IMR-90 (cell line): ENCODE results near the gene KRTAP4-12. TPM values are rescaled to one million over a fixed set of nuclear protein-coding genes. Genes with fewer than 3 reads are reported as not detected.

Experiments
- ATAC-seq: fragments of 200-7000 bp; cut with Tn5 transposase; 2 replicates; pipeline ENCODE4 v1.9.1; 2020; ENCODE audit warnings: low read depth, mild to moderate bottlenecking, moderate library complexity
- BruUV-seq: library from RNA; stranded (reverse); fragments of 400-500 nt; replicated peaks from 2 replicates; lab custom pipeline; 2021; lab: Mats Ljungman, UMichigan
- CTCF ChIA-PET: fragments of 300-600 bp; formaldehyde crosslinking; extraction: SDS; loops from one replicate; lab custom pipeline; 2021; ENCODE audit warnings: antibody characterized with exemption; lab: Yijun Ruan, JAX
- POLR2A ChIA-PET: fragments of 300-600 bp; sonication (Branson Sonifier 250); formaldehyde crosslinking; loops from one replicate; lab custom pipeline; 2022; ENCODE audit warnings: antibody characterized with exemption; ENCODE audit not compliant: unreplicated experiment; lab: Charles Lee
- DNase-seq: peaks from one replicate; pipeline ENCODE4 v3.0.0; 2013
- H2AFZ ChIP-seq: replicated peaks from 2 replicates; pipeline ENCODE3; 2013; ENCODE audit warnings: low read length, mild to moderate bottlenecking; ENCODE audit not compliant: poor library complexity
- H2AK5ac ChIP-seq: 2 replicates; pipeline ENCODE4 v1.6.1; 2013; ENCODE audit warnings: low read depth, low read length, inconsistent platforms
- H2AK9ac ChIP-seq: replicated peaks from 2 replicates; pipeline ENCODE3; 2013; ENCODE audit warnings: mild to moderate bottlenecking, low read depth, low read length, moderate library complexity; ENCODE audit not compliant: poor library complexity
- H2BK120ac ChIP-seq: 2 replicates; pipeline ENCODE4 v1.6.1; 2013; ENCODE audit warnings: low read depth, low read length, inconsistent platforms
- H2BK15ac ChIP-seq: 3 replicates; pipeline ENCODE4 v1.6.1; 2013; ENCODE audit warnings: low read depth, low read length, inconsistent platforms
- H2BK20ac ChIP-seq: 2 replicates; pipeline ENCODE4 v1.6.1; 2013; ENCODE audit warnings: low read depth, mild to moderate bottlenecking, inconsistent platforms, low read length, moderate library complexity
- H2BK5ac ChIP-seq: 2 replicates; pipeline ENCODE4 v1.6.1; 2013; ENCODE audit warnings: mild to moderate bottlenecking, low read depth, low read length, inconsistent platforms; ENCODE audit not compliant: poor library complexity, severe bottlenecking
- H3K14ac ChIP-seq: replicated peaks from 2 replicates; pipeline ENCODE4 v1.6.1; 2013; ENCODE audit warnings: low read depth, low read length, inconsistent platforms
- H3K18ac ChIP-seq: 2 replicates; pipeline ENCODE4 v1.6.1; 2013; ENCODE audit warnings: low read depth, low read length, control low read depth
- H3K23ac ChIP-seq: 2 replicates; pipeline ENCODE4 v1.6.1; 2013; ENCODE audit warnings: low read depth, low read length, inconsistent platforms
- H3K27ac ChIP-seq: 2 replicates; pipeline ENCODE4 v1.5.1; 2013; ENCODE audit warnings: mild to moderate bottlenecking, control low read depth, low read length; ENCODE audit not compliant: insufficient read depth
- H3K27me3 ChIP-seq: 2 replicates; pipeline ENCODE4 v1.6.1; 2013; ENCODE audit warnings: low read length; ENCODE audit not compliant: control insufficient read depth, insufficient read depth
- H3K36me3 ChIP-seq: 2 replicates; pipeline ENCODE4 v1.6.1; 2013; ENCODE audit warnings: low read length, mixed read lengths; ENCODE audit not compliant: control insufficient read depth, insufficient read depth
- H3K4ac ChIP-seq: 2 replicates; pipeline ENCODE4 v1.6.1; 2013; ENCODE audit warnings: low read depth, low read length, inconsistent platforms
- H3K4me1 ChIP-seq: 2 replicates; pipeline ENCODE4 v1.6.1; 2013; ENCODE audit warnings: low read length, mixed read lengths; ENCODE audit not compliant: control insufficient read depth, insufficient read depth
- H3K4me2 ChIP-seq: 2 replicates; pipeline ENCODE4 v1.6.1; 2013; ENCODE audit warnings: low read depth, mild to moderate bottlenecking, control low read depth, low read length, moderate library complexity
- H3K4me3 ChIP-seq: 2 replicates; pipeline ENCODE4 v1.5.1; 2013; ENCODE audit warnings: low read depth, mild to moderate bottlenecking, control low read depth, low read length, moderate library complexity; ENCODE audit not compliant: insufficient read depth
- H3K56ac ChIP-seq: 2 replicates; pipeline ENCODE4 v1.6.1; 2013; ENCODE audit warnings: low read length, inconsistent platforms; ENCODE audit not compliant: insufficient read depth; ENCODE audit errors: extremely low read depth
- H3K79me1 ChIP-seq, 2 experiments: 2 replicates each; pipeline ENCODE4 v1.6.1; 2013; ENCODE audit warnings: low read length in 2 of 2, inconsistent platforms in 1 of 2, low read depth in 1 of 2
- H3K9ac ChIP-seq: 2 replicates; pipeline ENCODE4 v1.6.1; 2013; ENCODE audit warnings: low read depth, low read length, control low read depth
- H3K9me1 ChIP-seq: 2 replicates; pipeline ENCODE4 v1.6.1; 2013; ENCODE audit warnings: low read length, inconsistent platforms; ENCODE audit not compliant: insufficient read depth
- H3K9me3 ChIP-seq: 2 replicates; pipeline ENCODE4 v1.6.1; 2013; ENCODE audit warnings: low read length; ENCODE audit not compliant: control insufficient read depth, insufficient read depth
- H4K20me1 ChIP-seq: 2 replicates; pipeline ENCODE4 v1.6.1; 2013; ENCODE audit warnings: low read length, inconsistent platforms; ENCODE audit not compliant: insufficient read depth
- H4K5ac ChIP-seq: 2 replicates; pipeline ENCODE4 v1.6.1; 2013; ENCODE audit warnings: mild to moderate bottlenecking, low read depth, low read length, control low read depth
- H4K8ac ChIP-seq, 2 experiments: 2 replicates each; pipeline ENCODE4 v1.6.1; 2013; ENCODE audit warnings: low read depth in 2 of 2, low read length in 2 of 2, control low read depth in 1 of 2, inconsistent platforms in 1 of 2
- H4K91ac ChIP-seq: 2 replicates; pipeline ENCODE4 v1.6.1; 2013; ENCODE audit warnings: low read depth, low read length, inconsistent platforms; ENCODE audit not compliant: insufficient read depth
- ELK1 ChIP-seq: fragments of 150-350 bp; IDR thresholded peaks from 2 replicates; pipeline ENCODE4 v1.6.1; 2016; ENCODE audit warnings: low read depth, mild to moderate bottlenecking, low read length, moderate library complexity, borderline replicate concordance
- WGBS, 2 experiments: methylation state at CpG; one replicate each; pipeline versions ENCODE4 v1.1.5 to v1.1.7; 2013; ENCODE audit warnings: missing lambda C conversion rate in 2 of 2; ENCODE audit not compliant: insufficient read length in 1 of 2; ENCODE audit errors: extremely low coverage in 2 of 2; 5-methylcytosine and 5-hydroxymethylcytosine counted together
- dilution Hi-C: fragments of 300-500 bp; cut with HindIII; formaldehyde crosslinking; loops from one replicate; pipeline ENCODE4 v1.14.3; 2018; ENCODE audit warnings: low sequenced_read_pairs; ENCODE audit not compliant: unreplicated experiment
- in situ Hi-C: fragments of 300-500 bp; cut with MboI; formaldehyde crosslinking; loops from 3 replicates; pipeline ENCODE4 v1.14.3; 2019; ENCODE audit warnings: low sequenced_read_pairs, inconsistent platforms, mixed read lengths
- intact Hi-C: fragments of 100-400 bp; cut with micrococcal nuclease; formaldehyde crosslinking; loops from 2 replicates; pipeline ENCODE4 v1.10.0; 2022
- polyA plus RNA-seq, 3 experiments: library from polyadenylated mRNA; depleted of rRNA; stranded (reverse); fragments of >200 nt; gene quantifications; 2 replicates each; pipeline ENCODE4 v1.2.3, GENCODE V29; 2012; ENCODE audit warnings: low replicate concordance in 1 of 3
- total RNA-seq: library from RNA; depleted of rRNA; stranded (reverse); fragments of >200 nt; gene quantifications from 2 replicates; pipeline ENCODE4 v1.2.3, GENCODE V29; 2012

The KRTAP4-12 gene
- total and polyA plus RNA-seq, 2 of the 4 experiments (the other 2 are of a cell fraction) = 0.18 to 1.1 TPM

GRCh38 chr17:41127371-41127770 lies 3.4 kb upstream of the KRTAP4-12 start:
- no peak overlapping the region for H2BK5ac ChIP-seq
- no peaks in the 10 kb centered on the region for H4K20me1 ChIP-seq
- no peak overlapping the region; a peak in 1 of 4 replicates for H4K8ac ChIP-seq
- BruUV-seq = no TSS peak
- H3K56ac ChIP-seq = no peak overlapping the region
- DNase-seq = no peak
- no peak overlapping the region for H3K9ac ChIP-seq
- H3K36me3 ChIP-seq = no peaks in the 10 kb centered on the region
- no peak overlapping the region for H3K4me3 ChIP-seq
- H2BK20ac ChIP-seq = no peak overlapping the region
- in situ Hi-C loops = no loop called here
- intact Hi-C loops = no loop called here
- no peak for ATAC-seq
- H3K4me2 ChIP-seq = no peak overlapping the region
- peaks cover 1% of the 10 kb centered on the region; the same call in 1 of the 2 replicates for H3K9me3 ChIP-seq
- H2AK5ac ChIP-seq = no peak overlapping the region
- WGBS, 2 experiments = no CpG with 5 or more reads among the region's 1 CpG
- H4K5ac ChIP-seq = no peak overlapping the region
- ChIA-PET POLR2A (no interaction called here), CTCF (no interaction called here)
- H3K27me3 ChIP-seq = no peaks in the 10 kb centered on the region
- H2BK15ac ChIP-seq = no peak overlapping the region
- H3K18ac ChIP-seq = no peak overlapping the region
- no peak overlapping the region for H3K4ac ChIP-seq
- no peak overlapping the region for H2BK120ac ChIP-seq
- H4K91ac ChIP-seq = no peak overlapping the region
- no peak overlapping the region for H2AFZ ChIP-seq
- no peaks in the 10 kb centered on the region for H3K9me1 ChIP-seq
- H3K14ac ChIP-seq = no peak overlapping the region
- H3K79me1 ChIP-seq = no peaks in the 10 kb centered on the region
- no peak for TF ChIP-seq ELK1
- peaks cover 2% of the 10 kb centered on the region; the same call in 1 of the 2 replicates for H3K4me1 ChIP-seq
- H3K23ac ChIP-seq = no peak overlapping the region
- dilution Hi-C loops = no loop called here
- no peak overlapping the region for H3K27ac ChIP-seq
- no peak overlapping the region for H2AK9ac ChIP-seq
